DOHH2 (cell line): Measurements from ENCODE around the gene KRTAP10-9.
"Not testable (repeated sequence)": the region's sequence is repeated elsewhere in the genome, so short reads cannot be mapped to it uniquely, and the experiment has no call there.

Source experiments
- H3F3A ChIP-seq: fragments of 200-600 bp; sonication (generic), shearing (Covaris generic); 2 replicates; pipeline ENCODE4 v1.6.0; 2016; ENCODE audit warnings: antibody characterized with exemption, mild to moderate bottlenecking; ENCODE audit not compliant: control insufficient read depth, insufficient read depth
- H3K27ac ChIP-seq: fragments of 200-600 bp; sonication (generic); 2 replicates; pipeline ENCODE4 v1.5.1; 2014; ENCODE audit warnings: low read depth, mild to moderate bottlenecking, low read length, moderate library complexity
- H3K27me3 ChIP-seq: fragments of 200-600 bp; sonication (generic); 2 replicates; pipeline ENCODE4 v1.6.1; 2014; ENCODE audit warnings: mild to moderate bottlenecking, low read length, mixed read lengths; ENCODE audit not compliant: control insufficient read depth
- H3K36me3 ChIP-seq: fragments of 200-600 bp; sonication (generic); 2 replicates; pipeline ENCODE4 v1.6.1; 2014; ENCODE audit warnings: mild to moderate bottlenecking, low read length, moderate library complexity, mixed read lengths; ENCODE audit not compliant: control insufficient read depth
- H3K4me1 ChIP-seq: fragments of 200-600 bp; sonication (generic); 2 replicates; pipeline ENCODE4 v1.6.1; 2014; ENCODE audit warnings: mild to moderate bottlenecking, low read length, mixed read lengths; ENCODE audit not compliant: control insufficient read depth
- H3K4me2 ChIP-seq: fragments of 200-600 bp; sonication (generic); 2 replicates; pipeline ENCODE4 v1.6.0; 2014; ENCODE audit warnings: mild to moderate bottlenecking, low read length, moderate library complexity
- H3K4me3 ChIP-seq: fragments of 200-600 bp; sonication (generic); 2 replicates; pipeline ENCODE4 v1.5.1; 2014; ENCODE audit warnings: mild to moderate bottlenecking, low read length, mixed read lengths
- H3K79me2 ChIP-seq: fragments of 200-600 bp; sonication (generic); 2 replicates; pipeline ENCODE4 v1.6.1; 2014; ENCODE audit warnings: mild to moderate bottlenecking, low read length, mixed read lengths; ENCODE audit not compliant: control insufficient read depth
- H3K9me2 ChIP-seq: fragments of 200-600 bp; sonication (generic); replicated peaks from 2 replicates; pipeline ENCODE4 v1.6.1; 2014; ENCODE audit warnings: mild to moderate bottlenecking, low read length, mixed read lengths; ENCODE audit not compliant: control insufficient read depth
- H3K9me3 ChIP-seq: fragments of 200-600 bp; sonication (generic); 2 replicates; pipeline ENCODE4 v1.6.1; 2014; ENCODE audit warnings: antibody characterized with exemption, low read length, mixed read lengths; ENCODE audit not compliant: control insufficient read depth, insufficient read depth
- H4K20me1 ChIP-seq: fragments of 200-600 bp; sonication (generic); 2 replicates; pipeline ENCODE4 v1.6.0; 2014; ENCODE audit warnings: low read depth, mild to moderate bottlenecking, antibody characterized with exemption, low read length, moderate library complexity; ENCODE audit not compliant: control insufficient read depth, insufficient read depth
- EZH2phosphoT487 ChIP-seq: fragments of 200-600 bp; sonication (generic); IDR thresholded peaks from 2 replicates; pipeline ENCODE4 v1.6.1; 2017; ENCODE audit warnings: borderline replicate concordance, mild to moderate bottlenecking, antibody characterized with exemption, low read length, moderate library complexity, mixed read lengths
- TF ChIP-seq, protein P1 (sequence below): fragments of 200-600 bp; sonication (generic); IDR thresholded peaks from one replicate; pipeline ENCODE4 v1.5.1; 2014; ENCODE audit warnings: antibody characterized with exemption, mild to moderate bottlenecking, low read depth, low read length; ENCODE audit not compliant: poor library complexity, severe bottlenecking

KRTAP10-9 gene

DNA sequence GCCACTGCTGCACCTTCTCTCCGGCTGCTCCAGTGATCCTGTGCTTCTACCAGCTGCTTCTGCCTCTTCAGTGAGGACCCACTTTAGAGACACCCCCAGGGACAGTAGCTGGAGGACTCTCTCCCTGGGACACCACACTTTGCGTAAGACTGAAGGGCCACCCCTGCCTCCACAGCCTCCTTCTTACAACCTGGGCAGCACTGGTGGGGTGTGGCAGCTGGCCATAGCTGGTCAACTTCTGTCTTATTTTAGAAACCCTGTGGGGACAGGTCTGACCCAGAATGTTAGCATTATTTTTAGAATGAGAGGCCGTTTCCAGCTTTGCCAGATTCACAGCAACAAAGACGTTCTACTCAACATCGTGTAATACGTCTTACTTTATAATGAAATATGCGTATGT lies 1.1 kb upstream of the KRTAP10-9 start:
- Histone ChIP-seq H4K20me1 (no peaks in the 10 kb centered on the region), H3K27ac (no peak overlapping the region)

DNA sequence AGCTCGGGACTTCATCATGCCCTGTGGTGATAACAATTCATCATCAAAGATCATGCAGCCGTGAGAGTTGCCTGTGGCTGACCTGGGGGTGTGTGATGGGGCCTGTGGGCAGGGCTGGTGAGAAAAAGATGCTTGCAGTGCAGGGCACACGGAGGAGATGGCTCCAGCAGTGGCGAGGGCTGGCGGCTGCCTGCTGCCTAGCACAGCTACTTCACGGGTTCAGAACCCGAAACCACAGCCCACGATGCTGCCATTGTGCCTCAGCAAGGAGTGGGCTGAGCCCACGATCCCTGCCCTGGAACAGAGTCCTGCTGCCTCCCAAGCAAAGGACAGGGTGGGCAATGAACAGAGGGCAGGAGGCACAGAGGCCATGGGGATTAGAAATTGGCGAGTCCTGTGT lies 631 bp upstream of the KRTAP10-9 start:
- no peak for TF ChIP-seq EZH2phosphoT487
- TF ChIP-seq, protein P1, sequence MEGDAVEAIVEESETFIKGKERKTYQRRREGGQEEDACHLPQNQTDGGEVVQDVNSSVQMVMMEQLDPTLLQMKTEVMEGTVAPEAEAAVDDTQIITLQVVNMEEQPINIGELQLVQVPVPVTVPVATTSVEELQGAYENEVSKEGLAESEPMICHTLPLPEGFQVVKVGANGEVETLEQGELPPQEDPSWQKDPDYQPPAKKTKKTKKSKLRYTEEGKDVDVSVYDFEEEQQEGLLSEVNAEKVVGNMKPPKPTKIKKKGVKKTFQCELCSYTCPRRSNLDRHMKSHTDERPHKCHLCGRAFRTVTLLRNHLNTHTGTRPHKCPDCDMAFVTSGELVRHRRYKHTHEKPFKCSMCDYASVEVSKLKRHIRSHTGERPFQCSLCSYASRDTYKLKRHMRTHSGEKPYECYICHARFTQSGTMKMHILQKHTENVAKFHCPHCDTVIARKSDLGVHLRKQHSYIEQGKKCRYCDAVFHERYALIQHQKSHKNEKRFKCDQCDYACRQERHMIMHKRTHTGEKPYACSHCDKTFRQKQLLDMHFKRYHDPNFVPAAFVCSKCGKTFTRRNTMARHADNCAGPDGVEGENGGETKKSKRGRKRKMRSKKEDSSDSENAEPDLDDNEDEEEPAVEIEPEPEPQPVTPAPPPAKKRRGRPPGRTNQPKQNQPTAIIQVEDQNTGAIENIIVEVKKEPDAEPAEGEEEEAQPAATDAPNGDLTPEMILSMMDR: no peak
- H3K27ac ChIP-seq: no peak overlapping the region
- H3K9me3 ChIP-seq: peaks cover 49% of the 10 kb centered on the region
- H3F3A ChIP-seq: no peaks in the 10 kb centered on the region
- H3K9me2 ChIP-seq: no peaks in the 10 kb centered on the region
- no peaks in the 10 kb centered on the region for H3K79me2 ChIP-seq
- H3K4me3 ChIP-seq: no peak overlapping the region
- no peaks in the 10 kb centered on the region for H4K20me1 ChIP-seq
- no peak overlapping the region for H3K4me2 ChIP-seq
- no peaks in the 10 kb centered on the region for H3K27me3 ChIP-seq
- no peaks in the 10 kb centered on the region for H3K36me3 ChIP-seq
- peaks cover 12% of the 10 kb centered on the region for H3K4me1 ChIP-seq

More for the DNA sequence above, 1.1 kb upstream of the KRTAP10-9 start:
- Histone ChIP-seq H3K4me3 (no peak overlapping the region), H3K79me2 (no peaks in the 10 kb centered on the region), H3K4me1 (peaks cover 12% of the 10 kb centered on the region), H3K4me2 (no peak overlapping the region), H3K9me2 (no peaks in the 10 kb centered on the region), H3K36me3 (no peaks in the 10 kb centered on the region), H3K9me3 (peaks cover 46% of the 10 kb centered on the region), H3F3A (no peaks in the 10 kb centered on the region), H3K27me3 (no peaks in the 10 kb centered on the region)
- TF ChIP-seq EZH2phosphoT487: no peak
- TF ChIP-seq, protein P1: no peak

DNA sequence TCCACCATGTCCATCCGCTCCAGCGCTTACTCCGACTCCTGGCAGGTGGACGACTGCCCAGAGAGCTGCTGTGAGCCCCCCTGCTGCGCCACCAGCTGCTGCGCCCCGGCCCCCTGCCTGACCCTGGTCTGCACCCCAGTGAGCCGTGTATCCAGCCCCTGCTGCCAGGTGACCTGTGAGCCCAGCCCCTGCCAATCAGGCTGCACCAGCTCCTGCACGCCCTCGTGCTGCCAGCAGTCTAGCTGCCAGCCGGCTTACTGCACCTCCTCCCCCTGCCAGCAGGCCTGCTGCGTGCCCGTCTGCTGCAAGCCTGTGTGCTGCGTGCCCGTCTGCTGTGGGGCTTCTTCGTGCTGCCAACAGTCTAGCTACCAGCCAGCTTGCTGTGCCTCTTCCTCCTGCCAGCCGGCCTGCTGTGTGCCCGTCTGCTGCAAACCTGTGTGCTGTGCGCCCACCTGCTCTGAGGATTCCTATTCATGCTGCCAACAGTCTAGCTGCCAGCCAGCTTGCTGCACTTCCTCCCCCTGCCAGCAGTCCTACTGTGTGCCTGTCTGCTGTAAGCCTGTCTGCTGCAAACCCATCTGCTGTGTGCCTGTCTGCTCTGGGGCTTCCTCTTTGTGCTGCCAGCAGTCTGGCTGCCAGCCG lies 409 bp downstream of the KRTAP10-9 start:
- not testable (repeated sequence) for H3K27ac ChIP-seq, H3K9me2 ChIP-seq, H3K79me2 ChIP-seq, H4K20me1 ChIP-seq, H3K27me3 ChIP-seq, H3F3A ChIP-seq, H3K36me3 ChIP-seq, H3K4me3 ChIP-seq, H3K4me2 ChIP-seq
- Histone ChIP-seq H3K9me3 (peaks cover 52% of the 10 kb centered on the region), H3K4me1 (peaks cover 12% of the 10 kb centered on the region)

DNA sequence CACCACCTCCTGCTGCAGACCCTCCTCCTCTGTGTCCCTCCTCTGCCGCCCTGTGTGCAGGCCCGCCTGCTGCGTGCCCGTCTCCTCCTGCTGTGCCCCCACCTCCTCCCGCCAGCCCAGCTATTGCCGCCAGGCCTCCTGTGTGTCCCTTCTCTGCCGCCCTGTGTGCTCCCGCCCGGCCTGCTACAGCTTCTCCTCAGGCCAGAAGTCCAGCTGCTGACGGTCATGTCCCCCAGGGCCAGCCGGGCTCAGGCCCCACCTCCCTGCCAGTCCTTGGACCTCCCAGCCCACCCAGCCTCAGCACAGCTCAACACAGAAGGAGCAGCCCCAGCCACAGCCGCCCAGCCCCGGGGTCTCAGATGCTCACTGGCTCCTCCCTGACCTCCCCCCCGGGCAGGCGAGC lies 939 bp downstream of the KRTAP10-9 start:
- H3K27ac ChIP-seq, H3K4me2 ChIP-seq, H3K27me3 ChIP-seq, H3K4me3 ChIP-seq, H3K36me3 ChIP-seq, H3K9me2 ChIP-seq, H3F3A ChIP-seq, H3K79me2 ChIP-seq, H4K20me1 ChIP-seq: not testable (repeated sequence)
- peaks cover 12% of the 10 kb centered on the region for H3K4me1 ChIP-seq
- peaks cover 53% of the 10 kb centered on the region for H3K9me3 ChIP-seq
